SJSA1 (cell line): Measurements from ENCODE around the gene SCAMP4. TPM values are rescaled to one million over a fixed set of nuclear protein-coding genes. Genes with fewer than 3 reads are reported as not detected.

Experiments used
- DNase-seq, 2 experiments: peaks; one replicate each; pipeline ENCODE4 v3.0.0-alpha.2; 2015 to 2020; ENCODE audit warnings: low spot score in 2 of 2, low read depth in 1 of 2
- H3K27ac ChIP-seq: fragments of 250-450 bp; sonication (Bioruptor Pico); 2 replicates; pipeline ENCODE4 v1.5.1; 2020; ENCODE audit warnings: mild to moderate bottlenecking, moderate library complexity
- H3K27me3 ChIP-seq: fragments of 250-450 bp; sonication (Bioruptor Pico); replicated peaks from 2 replicates; pipeline ENCODE4 v1.5.1; 2020; ENCODE audit warnings: mild to moderate bottlenecking, moderate library complexity
- H3K36me3 ChIP-seq: fragments of 250-450 bp; sonication (Bioruptor Pico); 2 replicates; pipeline ENCODE4 v1.5.1; 2020; ENCODE audit warnings: mild to moderate bottlenecking
- H3K4me1 ChIP-seq: fragments of 250-450 bp; sonication (Bioruptor Pico); replicated peaks from 2 replicates; pipeline ENCODE4 v1.6.1; 2021; ENCODE audit warnings: mild to moderate bottlenecking
- H3K4me3 ChIP-seq: fragments of 250-450 bp; sonication (Bioruptor Pico); 2 replicates; pipeline ENCODE4 v1.5.1; 2020; ENCODE audit warnings: mild to moderate bottlenecking
- H3K9me3 ChIP-seq: fragments of 250-450 bp; sonication (Bioruptor Pico); replicated peaks from 2 replicates; pipeline ENCODE4 v1.5.1; 2020; ENCODE audit warnings: mild to moderate bottlenecking
- total RNA-seq: library from RNA; depleted of rRNA; stranded (reverse); fragments of >200 nt; shearing (Covaris generic); gene quantifications from 2 replicates; pipeline ENCODE4 v1.2.3, GENCODE V29; 2014; rRNA removed

The SCAMP4 gene
- total RNA-seq: 47.3 and 89.8 TPM in 2 replicates

GRCh38 chr19:1905110-1905862, at the start of gene SCAMP4, which contains the start of gene ADAT3:
TSS of gene SCAMP4 (plus strand) at chr19:1905399. CDS start at chr19:1915020, 9,621 bp downstream.
TSS of gene ADAT3 (plus strand) at chr19:1905399. CDS start at chr19:1912048, 6,649 bp downstream.
- Histone ChIP-seq H3K36me3 (peaks cover 19% of the 10 kb centered on the region), H3K9me3 (no peaks in the 10 kb centered on the region), H3K4me3 (peak within 1 kb of the TSS; percentile 83), H3K27ac (peak within 1 kb of the TSS; percentile 49), H3K27me3 (no peaks in the 10 kb centered on the region), H3K4me1 (peaks cover 7% of the 10 kb centered on the region)
- DNase-seq: peak; percentile 96 to 100

- peaks cover 24% of the 10 kb centered on the region for H3K4me1 ChIP-seq
- H3K9me3 ChIP-seq: no peaks in the 10 kb centered on the region
- H3K27me3 ChIP-seq: no peaks in the 10 kb centered on the region
- H3K27ac ChIP-seq: peak overlapping the region; percentile 31; the same call in 1 of the 2 replicates
- 0 out of 2 replicates have a peak overlapping the region, but pooled peaks have one; percentile 5 for H3K4me3 ChIP-seq
- H3K36me3 ChIP-seq: peaks cover 11% of the 10 kb centered on the region; the same call in 1 of the 2 replicates
- DNase-seq: no peak
These were observed 49.4 kb upstream of the SCAMP4 start for GRCh38 chr19:1855828-1856255.

- Histone ChIP-seq H3K4me3 (no peak overlapping the region), H3K9me3 (no peaks in the 10 kb centered on the region), H3K27ac (no peak overlapping the region), H3K36me3 (peaks cover 11% of the 10 kb centered on the region; the same call in 1 of the 2 replicates), H3K27me3 (no peaks in the 10 kb centered on the region), H3K4me1 (peaks cover 25% of the 10 kb centered on the region)
- no peak for DNase-seq
These were observed 48.9 kb upstream of the SCAMP4 start for GRCh38 chr19:1856345-1856697.

GRCh38 chr19:1856698-1857603, 48.2 kb upstream of the SCAMP4 start:
- Histone ChIP-seq H3K9me3 (no peaks in the 10 kb centered on the region), H3K36me3 (peaks cover 11% of the 10 kb centered on the region; the same call in 1 of the 2 replicates), H3K4me1 (peaks cover 31% of the 10 kb centered on the region), H3K4me3 (no peak overlapping the region), H3K27me3 (no peaks in the 10 kb centered on the region), H3K27ac (no peak overlapping the region)
- DNase-seq: no peak

GRCh38 chr19:1857648-1858326, 47.4 kb upstream of the SCAMP4 start:
- Histone ChIP-seq H3K27me3 (no peaks in the 10 kb centered on the region), H3K36me3 (peaks cover 10% of the 10 kb centered on the region), H3K27ac (no peak overlapping the region), H3K9me3 (no peaks in the 10 kb centered on the region), H3K4me1 (peaks cover 35% of the 10 kb centered on the region), H3K4me3 (no peak overlapping the region)
- DNase-seq: no peak

- peaks cover 9% of the 10 kb centered on the region for H3K36me3 ChIP-seq
- H3K4me3 ChIP-seq: no peak overlapping the region
- H3K9me3 ChIP-seq: no peaks in the 10 kb centered on the region
- DNase-seq: no peak
- H3K27ac ChIP-seq: no peak overlapping the region
- no peaks in the 10 kb centered on the region for H3K27me3 ChIP-seq
- peaks cover 28% of the 10 kb centered on the region for H3K4me1 ChIP-seq
These were observed 46.7 kb upstream of the SCAMP4 start for GRCh38 chr19:1858412-1859081.

GRCh38 chr19:1859331-1859781, 45.8 kb upstream of the SCAMP4 start:
- DNase-seq: no peak
- Histone ChIP-seq H3K27ac (no peak overlapping the region), H3K9me3 (no peaks in the 10 kb centered on the region), H3K4me3 (no peak overlapping the region), H3K4me1 (peaks cover 25% of the 10 kb centered on the region), H3K36me3 (peaks cover 4% of the 10 kb centered on the region), H3K27me3 (no peaks in the 10 kb centered on the region)

- no peak for DNase-seq
- Histone ChIP-seq H3K36me3 (peaks cover 2% of the 10 kb centered on the region), H3K27ac (no peak overlapping the region), H3K27me3 (no peaks in the 10 kb centered on the region), H3K4me1 (peaks cover 27% of the 10 kb centered on the region), H3K4me3 (no peak overlapping the region), H3K9me3 (no peaks in the 10 kb centered on the region)
These were observed 45.0 kb upstream of the SCAMP4 start for GRCh38 chr19:1860042-1860775.

- no peak overlapping the region for H3K27ac ChIP-seq
These were observed 44.2 kb upstream of the SCAMP4 start for GRCh38 chr19:1860821-1861598.

GRCh38 chr19:1861599-1862031, 43.6 kb upstream of the SCAMP4 start:
- Histone ChIP-seq H3K27ac (no peak overlapping the region), H3K4me3 (peak overlapping the region; percentile 57), H3K36me3 (peaks cover 2% of the 10 kb centered on the region), H3K9me3 (no peaks in the 10 kb centered on the region), H3K4me1 (peaks cover 19% of the 10 kb centered on the region), H3K27me3 (no peaks in the 10 kb centered on the region)
- no peak for DNase-seq

More at GRCh38 chr19:1860821-1861598, 44.2 kb upstream of the SCAMP4 start:
- no peak for DNase-seq
- Histone ChIP-seq H3K36me3 (peaks cover 2% of the 10 kb centered on the region), H3K4me1 (peaks cover 20% of the 10 kb centered on the region), H3K27me3 (no peaks in the 10 kb centered on the region), H3K9me3 (no peaks in the 10 kb centered on the region), H3K4me3 (no peak overlapping the region; the same call in 1 of the 2 replicates)

- no peak for DNase-seq
- peak overlapping the region; percentile 57 for H3K4me3 ChIP-seq
- no peaks in the 10 kb centered on the region for H3K27me3 ChIP-seq
- no peaks in the 10 kb centered on the region for H3K9me3 ChIP-seq
- H3K4me1 ChIP-seq: peaks cover 19% of the 10 kb centered on the region
- peaks cover 2% of the 10 kb centered on the region for H3K36me3 ChIP-seq
- no peak overlapping the region; the same call in 1 of the 2 replicates for H3K27ac ChIP-seq
These were observed 43.2 kb upstream of the SCAMP4 start for GRCh38 chr19:1862068-1862423.
